Stromal cell of bone marrow (primary cell): Measurements from ENCODE around the gene ALG12.

Experiments
- DNase-seq: peaks from one replicate; pipeline ENCODE4 v3.0.0-alpha.2; 2012; ENCODE audit warnings: low read depth

ALG12 gene

GRCh38 chr22:49917974-49918910 is at the start of gene ALG12, which contains the start of gene CRELD2:
ALG12 (minus strand) TSS chr22:49918438; CDS start chr22:49913765, 4,673 bp downstream.
CRELD2 (plus strand) TSS chr22:49918634; CDS start chr22:49918770, 136 bp downstream.
- peak; percentile 93 for DNase-seq

GRCh38 chr22:49967706-49968208 is 49.5 kb upstream of the ALG12 start:
- no peak for DNase-seq

- DNase-seq: no peak
Measured at GRCh38 chr22:49966774-49967705, 48.8 kb upstream of the ALG12 start.

GRCh38 chr22:49966041-49966773 is 48.0 kb upstream of the ALG12 start:
- DNase-seq: no peak

GRCh38 chr22:49965091-49966040 is 47.1 kb upstream of the ALG12 start:
- no peak for DNase-seq

- DNase-seq: no peak
Measured at GRCh38 chr22:49964136-49965090, 46.2 kb upstream of the ALG12 start.

GRCh38 chr22:49963647-49964026 is 45.4 kb upstream of the ALG12 start:
- DNase-seq: no peak

GRCh38 chr22:49962751-49963646 is 44.8 kb upstream of the ALG12 start:
- no peak for DNase-seq

- DNase-seq: peak; percentile 86
Measured at GRCh38 chr22:49962012-49962750, 43.9 kb upstream of the ALG12 start.

- DNase-seq: no peak
Measured at GRCh38 chr22:49961601-49962011, 43.4 kb upstream of the ALG12 start.

GRCh38 chr22:49961005-49961600 is 42.9 kb upstream of the ALG12 start:
- DNase-seq: no peak

- peak; percentile 93 for DNase-seq
Measured at GRCh38 chr22:49960159-49961004, 42.1 kb upstream of the ALG12 start, which contains the start of gene PIM3. PIM3 (plus strand) TSS chr22:49960772; CDS start chr22:49960948, 176 bp downstream.

GRCh38 chr22:49959782-49960158 is 41.5 kb upstream of the ALG12 start:
- no peak for DNase-seq

GRCh38 chr22:49958931-49959781 is 40.9 kb upstream of the ALG12 start:
- DNase-seq: no peak

GRCh38 chr22:49958366-49958921 is 40.2 kb upstream of the ALG12 start:
- DNase-seq: no peak
